Left ventricle myocardium superior (tissue), 1 donor: ENCODE measurements around the gene GLOD4. TPM values are rescaled to one million over a fixed set of nuclear protein-coding genes. Genes with fewer than 3 reads are reported as not detected.
"Not testable (repeated sequence)": the region's sequence is repeated elsewhere in the genome, so short reads cannot be mapped to it uniquely, and the experiment has no call there.

ENCODE experiments used
- ATAC-seq: fragments of 200-7000 bp; cut with Tn5 transposase; one replicate; pipeline ENCODE4 v1.9.1; 2020; ENCODE audit warnings: mild to moderate bottlenecking, moderate library complexity
- DNase-seq: peaks from one replicate; pipeline ENCODE4 v3.0.0-alpha.2; 2020
- intact Hi-C: fragments of 100-400 bp; cut with micrococcal nuclease; formaldehyde crosslinking; loops from one replicate; pipeline ENCODE4 v1.11.0; 2022
- total RNA-seq: library from RNA; stranded (reverse); fragmentation: NEBNext Ultra II Directional; extraction: Animal tissue kit (Norgen Biotek cat#: 25700); gene quantifications from one replicate; pipeline ENCODE4 v1.2.1, GENCODE V29; 2021
- donor health status: DM: no; HTN: yes; CAD: no; lungs with severe emphysema.

The GLOD4 gene
- total RNA-seq, 1 donor from 2014 or later, result 29.9 TPM

GRCh38 chr17:804541-805435, 22.7 kb upstream of the GLOD4 start:
- intact Hi-C loops, result no loop called here
- ATAC-seq (no peak), DNase-seq (no peak)

DNA sequence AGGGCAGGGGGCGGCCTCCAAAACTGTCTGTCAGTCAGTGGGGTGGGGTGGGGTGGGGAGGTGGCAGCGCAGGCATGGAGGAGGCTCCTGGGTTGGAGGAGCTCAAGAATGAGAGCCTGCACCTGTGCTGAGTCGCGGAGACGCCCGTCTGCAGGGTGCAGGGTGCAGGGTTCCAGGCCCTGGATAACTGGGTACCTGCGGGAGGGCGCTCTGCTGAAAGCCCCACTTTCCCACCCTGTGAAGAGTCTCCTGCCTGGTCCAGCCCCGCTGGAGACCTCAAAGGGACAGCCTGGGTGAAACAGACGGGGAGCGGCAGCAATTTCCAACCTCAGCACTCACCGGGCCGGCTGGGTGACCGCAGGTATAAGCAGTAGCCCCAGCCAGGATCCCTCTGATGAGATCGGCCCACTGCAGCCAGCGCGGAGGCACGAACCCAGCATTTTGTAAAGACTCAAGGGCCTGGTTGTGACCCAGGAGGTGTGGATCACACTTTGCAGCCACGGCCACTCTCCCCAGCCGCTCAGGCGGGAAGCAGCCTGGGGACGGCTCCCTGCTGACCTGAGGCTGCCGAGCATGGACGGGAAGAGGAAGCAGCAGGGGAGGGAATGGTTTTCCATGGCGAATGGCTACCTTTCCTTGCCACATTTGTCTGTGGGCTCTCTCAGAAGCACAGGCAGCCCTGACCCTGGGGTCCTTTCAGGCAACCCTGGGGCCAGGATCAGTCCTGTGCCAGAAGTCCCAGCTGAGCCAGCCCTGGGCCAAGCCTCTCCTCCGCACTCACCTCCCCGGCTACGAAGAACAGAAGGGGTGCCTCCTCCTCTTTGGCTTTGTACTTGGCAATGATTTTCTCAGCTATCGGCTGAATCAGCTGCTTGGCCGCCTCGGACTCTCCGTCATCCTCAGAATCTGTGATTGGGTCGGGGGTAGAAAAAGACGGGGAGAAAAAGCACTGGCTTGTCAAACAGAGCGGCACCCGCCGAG, 21.1 kb upstream of the GLOD4 start:
- intact Hi-C loops, result no loop called here
- ATAC-seq (no peak), DNase-seq (no peak)

DNA sequence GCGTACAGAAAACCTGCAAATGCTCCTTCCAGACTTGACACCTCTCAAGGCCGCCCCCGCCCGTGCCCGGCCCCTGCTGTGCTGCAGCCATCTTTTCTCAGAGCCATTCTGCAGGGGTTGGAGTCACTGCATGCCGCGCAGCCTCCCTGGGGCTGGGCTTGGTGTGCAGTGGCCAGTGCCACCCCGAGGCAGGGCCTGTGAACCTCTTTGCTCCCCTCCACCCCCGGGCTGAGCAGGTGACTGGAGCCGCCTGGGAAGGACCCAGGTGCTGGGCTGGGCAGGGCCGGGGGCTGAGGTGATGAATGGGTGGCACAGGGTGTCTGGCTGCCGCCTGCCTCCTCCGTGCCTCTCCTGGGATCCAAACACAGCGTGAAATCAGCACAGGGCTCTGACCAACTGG, 20.4 kb upstream of the GLOD4 start:
- peak; percentile 20 for ATAC-seq

DNA sequence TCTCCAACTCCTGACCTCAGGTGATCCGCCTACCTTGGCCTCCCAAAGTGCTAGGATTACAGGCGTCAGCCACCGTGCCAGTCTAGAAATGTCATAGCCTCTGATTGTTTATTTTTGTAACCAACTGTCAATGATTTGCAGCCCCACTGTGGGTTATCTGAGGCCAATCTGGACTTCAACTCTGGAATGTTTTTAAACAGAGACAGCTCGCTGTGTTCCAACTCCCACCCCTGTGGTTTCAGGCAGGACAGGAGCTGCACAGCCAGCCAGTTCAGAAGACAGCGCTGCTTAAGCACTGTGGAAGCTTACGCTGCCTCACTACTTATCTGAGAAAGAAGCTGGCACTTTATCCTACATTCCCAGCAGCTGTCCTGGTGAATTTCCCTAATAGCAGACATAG, 19.6 kb upstream of the GLOD4 start:
- ATAC-seq, result no peak

More for the DNA sequence above, 20.4 kb upstream of the GLOD4 start:
- intact Hi-C loops, result no loop called here
- DNase-seq, result no peak

DNA sequence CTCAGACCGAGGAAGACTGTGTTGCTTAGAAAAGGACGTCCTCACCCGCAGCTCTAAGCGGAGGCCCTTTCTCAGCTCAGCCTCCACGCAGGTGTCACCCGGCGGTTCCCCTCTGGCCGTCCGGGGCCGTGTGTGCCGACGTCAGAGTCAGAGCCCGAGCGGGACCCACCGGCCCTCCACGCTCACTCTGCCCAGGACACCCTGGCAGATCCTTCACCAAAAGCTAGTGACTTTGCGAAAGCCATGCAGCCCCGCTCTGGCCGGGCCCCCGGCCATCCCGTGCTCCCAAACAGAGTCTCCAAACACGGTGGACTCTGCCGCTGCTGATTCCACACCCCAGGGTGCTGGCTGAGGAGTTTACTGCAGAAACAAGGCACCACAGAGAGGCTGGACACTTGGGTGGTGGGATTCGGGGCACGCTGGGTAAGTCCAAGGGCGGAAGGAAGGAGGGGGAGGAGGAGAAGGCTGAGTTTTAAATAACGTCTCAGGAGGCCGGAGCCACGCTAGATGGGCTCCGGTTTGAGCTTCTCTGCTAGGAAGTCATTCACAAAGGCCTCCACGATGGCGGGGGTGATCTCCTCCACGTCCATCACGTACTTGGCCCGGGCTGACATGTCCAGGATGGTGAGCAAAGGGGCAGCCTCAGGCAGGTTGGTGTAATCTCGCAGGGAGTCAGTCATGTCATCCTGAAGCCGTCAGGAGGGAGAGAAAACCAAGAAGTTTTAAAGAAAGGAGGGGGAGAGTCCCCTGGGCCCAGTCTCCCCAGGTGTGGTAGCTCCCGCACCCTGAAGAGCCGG, 18.6 kb upstream of the GLOD4 start:
- intact Hi-C loops, result no loop called here
- DNase-seq (no peak), ATAC-seq (no peak)

More for the DNA sequence above, 19.6 kb upstream of the GLOD4 start:
- DNase-seq, result no peak
- intact Hi-C loops, result no loop called here

GRCh38 chr17:799261-799660, 17.2 kb upstream of the GLOD4 start:
- DNase-seq (no peak), ATAC-seq (no peak)
- intact Hi-C loops, result loop anchor here (10.0 kb wide), 1 partner anchor 246 kb away; no protein-coding TSS in a partner anchor

DNA sequence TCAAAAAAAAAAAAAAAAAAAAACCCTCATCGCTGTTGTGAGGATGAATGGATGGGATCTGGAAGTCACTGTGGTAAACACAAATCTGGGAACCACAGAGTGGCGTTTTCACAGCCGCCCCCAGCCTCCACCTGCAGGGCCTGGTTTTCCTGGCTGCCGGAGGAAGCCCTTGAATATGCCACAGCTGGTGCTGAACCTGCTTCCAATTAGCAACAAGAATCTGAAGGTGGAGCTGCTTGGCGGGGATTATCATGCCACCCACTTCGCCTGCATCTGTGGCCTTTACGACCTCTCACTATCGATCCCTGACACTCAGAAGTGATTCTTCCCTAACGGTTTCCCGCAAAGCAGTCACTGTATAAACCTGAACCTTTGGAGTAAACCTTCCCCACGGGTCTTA, 16.2 kb upstream of the GLOD4 start:
- ATAC-seq, result no peak
- intact Hi-C loops, result loop anchor here (10.0 kb wide), 1 partner anchor 247 kb away; no protein-coding TSS in a partner anchor

DNA sequence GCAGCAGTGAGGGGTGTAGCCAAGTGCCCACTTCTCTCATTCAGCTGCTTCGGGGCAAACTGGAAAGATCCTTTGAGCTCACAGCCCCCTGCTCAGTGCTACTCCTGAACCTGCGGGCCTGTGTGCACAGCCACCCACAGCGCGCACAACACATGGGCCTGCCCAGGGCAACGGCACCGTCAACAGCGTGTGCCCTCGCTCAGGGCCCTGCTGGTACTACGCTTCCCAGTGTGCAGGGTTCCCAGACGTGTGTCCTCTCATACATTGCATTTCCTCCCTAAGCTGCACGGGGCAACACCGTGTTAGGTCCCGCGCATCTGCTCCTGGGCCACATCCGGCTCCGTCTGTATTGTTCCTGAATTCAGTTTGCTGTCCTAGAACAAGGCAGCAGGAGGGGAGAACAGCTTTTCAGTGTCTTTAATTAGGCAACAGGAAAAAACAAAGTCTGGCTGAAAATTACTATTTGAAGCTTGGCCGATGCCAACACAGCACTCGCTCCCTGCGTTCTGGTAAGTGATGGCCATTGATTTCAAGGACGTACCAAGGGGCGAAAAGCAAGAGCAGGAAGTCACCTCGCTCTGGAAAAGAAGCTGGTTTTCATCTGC, 15.3 kb upstream of the GLOD4 start:
- DNase-seq (no peak), ATAC-seq (no peak)
- intact Hi-C loops, result loop anchor here (10.0 kb wide), 1 partner anchor 247 kb away; no protein-coding TSS in a partner anchor

More for the DNA sequence above, 16.2 kb upstream of the GLOD4 start:
- DNase-seq, result no peak

DNA sequence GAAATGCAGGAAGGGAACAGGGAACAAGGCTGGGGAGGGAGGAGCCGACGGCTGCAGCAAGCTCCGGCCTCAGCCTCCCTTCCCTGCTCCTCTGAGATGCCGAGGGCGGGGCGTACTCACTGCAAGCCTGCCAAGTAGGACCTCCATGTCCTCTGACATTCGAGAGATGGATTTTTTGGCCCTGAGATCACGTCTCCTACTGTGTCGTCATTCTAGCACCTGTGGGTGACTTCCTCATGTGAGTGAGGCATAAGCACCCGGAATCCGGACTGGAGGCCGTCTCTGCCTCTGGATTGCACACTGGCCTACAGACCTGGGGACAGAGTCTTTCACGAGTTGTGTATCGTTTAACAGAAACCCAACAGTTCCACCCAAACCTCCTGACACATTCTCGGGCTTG, 14.5 kb upstream of the GLOD4 start:
- ATAC-seq, result no peak
- intact Hi-C loops, result loop anchor here (10.0 kb wide), 1 partner anchor 248 kb away; no protein-coding TSS in a partner anchor
- no peak for DNase-seq

GRCh38 chr17:795721-796120, 13.6 kb upstream of the GLOD4 start:
- no peak for ATAC-seq
- no peak for DNase-seq
- intact Hi-C loops, result loop anchor here (10.0 kb wide), 1 partner anchor 249 kb away; no protein-coding TSS in a partner anchor

- peak; percentile 35 for DNase-seq
- intact Hi-C loops, result loop anchor here (10.0 kb wide), 1 partner anchor 250 kb away; no protein-coding TSS in a partner anchor
- ATAC-seq, result peak; percentile 2
Observed at GRCh38 chr17:795276-795675, 13.2 kb upstream of the GLOD4 start.

DNA sequence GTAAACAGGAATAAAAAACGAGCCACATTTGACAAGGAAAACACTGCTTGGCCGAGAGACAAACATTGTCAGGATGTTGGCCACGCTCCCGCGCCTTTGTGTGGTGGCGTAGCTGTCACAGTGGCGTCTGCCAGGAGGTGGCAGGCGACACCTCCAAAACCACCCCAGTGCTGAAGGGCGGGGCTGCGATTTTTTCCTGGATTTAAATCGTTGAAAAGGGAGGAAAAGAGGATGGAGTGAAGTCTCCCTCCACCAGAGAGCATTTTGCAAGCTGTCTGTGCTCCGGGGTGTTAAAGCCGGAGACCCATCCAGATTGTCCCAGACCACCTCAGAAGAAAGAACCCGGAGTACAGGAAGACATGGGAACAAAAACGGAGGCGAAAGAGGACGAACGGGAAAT, 12.8 kb upstream of the GLOD4 start:
- intact Hi-C loops, result loop anchor here (5.0 to 10.0 kb wide), 2 partner anchors 187 to 250 kb away; no protein-coding TSS in a partner anchor
- DNase-seq, result peak; percentile 92
- ATAC-seq, result peak; percentile 83

- intact Hi-C loops, result loop anchor here (5.0 to 10.0 kb wide), 2 partner anchors 190 to 253 kb away; no protein-coding TSS in a partner anchor
- ATAC-seq (no peak), DNase-seq (no peak)
Observed at GRCh38 chr17:792277-792676, 10.2 kb upstream of the GLOD4 start.

DNA sequence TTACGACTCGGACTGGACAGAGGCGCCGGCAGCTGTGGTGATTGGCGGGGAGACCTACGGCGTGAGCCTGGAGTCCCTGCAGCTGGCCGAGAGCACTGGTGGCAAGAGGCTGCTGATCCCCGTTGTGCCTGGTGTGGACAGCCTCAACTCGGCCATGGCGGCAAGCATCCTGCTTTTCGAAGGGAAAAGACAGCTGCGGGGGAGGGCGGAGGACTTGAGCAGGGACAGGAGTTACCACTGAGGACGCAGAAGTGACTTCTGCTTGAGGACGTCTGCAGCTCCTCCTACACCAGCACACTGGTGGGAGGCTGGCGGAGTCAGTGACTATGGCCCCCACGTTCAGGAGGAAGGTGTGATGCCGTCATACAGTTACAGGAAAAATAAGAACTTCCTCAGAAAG, 9.7 kb upstream of the GLOD4 start:
- ATAC-seq (no peak), DNase-seq (no peak)
- intact Hi-C loops, result loop anchor here (5.0 to 10.0 kb wide), 2 partner anchors 190 to 253 kb away; no protein-coding TSS in a partner anchor

DNA sequence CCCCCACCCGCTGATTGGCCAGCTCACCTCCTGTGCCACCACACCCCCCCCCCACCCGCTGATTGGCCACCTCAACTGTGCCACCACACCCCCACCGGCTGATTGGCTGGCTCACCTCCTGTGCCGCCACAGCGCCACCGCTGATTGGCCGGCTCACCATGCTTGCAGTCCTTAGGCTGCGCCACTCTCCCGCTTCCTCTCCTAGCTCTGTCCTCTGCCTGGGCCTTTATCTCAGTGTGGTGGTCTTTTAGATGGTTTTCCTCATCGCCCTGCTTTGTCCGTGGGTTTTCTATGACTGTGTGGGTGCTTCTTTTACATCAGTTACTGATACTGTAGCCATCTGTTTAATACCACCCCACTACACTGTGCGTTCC, 8.8 kb upstream of the GLOD4 start:
- peak; percentile 56 for DNase-seq
- intact Hi-C loops, result loop anchor here (5.0 to 10.0 kb wide), 2 partner anchors 191 to 254 kb away; no protein-coding TSS in a partner anchor
- ATAC-seq, result not testable (repeated sequence)

DNA sequence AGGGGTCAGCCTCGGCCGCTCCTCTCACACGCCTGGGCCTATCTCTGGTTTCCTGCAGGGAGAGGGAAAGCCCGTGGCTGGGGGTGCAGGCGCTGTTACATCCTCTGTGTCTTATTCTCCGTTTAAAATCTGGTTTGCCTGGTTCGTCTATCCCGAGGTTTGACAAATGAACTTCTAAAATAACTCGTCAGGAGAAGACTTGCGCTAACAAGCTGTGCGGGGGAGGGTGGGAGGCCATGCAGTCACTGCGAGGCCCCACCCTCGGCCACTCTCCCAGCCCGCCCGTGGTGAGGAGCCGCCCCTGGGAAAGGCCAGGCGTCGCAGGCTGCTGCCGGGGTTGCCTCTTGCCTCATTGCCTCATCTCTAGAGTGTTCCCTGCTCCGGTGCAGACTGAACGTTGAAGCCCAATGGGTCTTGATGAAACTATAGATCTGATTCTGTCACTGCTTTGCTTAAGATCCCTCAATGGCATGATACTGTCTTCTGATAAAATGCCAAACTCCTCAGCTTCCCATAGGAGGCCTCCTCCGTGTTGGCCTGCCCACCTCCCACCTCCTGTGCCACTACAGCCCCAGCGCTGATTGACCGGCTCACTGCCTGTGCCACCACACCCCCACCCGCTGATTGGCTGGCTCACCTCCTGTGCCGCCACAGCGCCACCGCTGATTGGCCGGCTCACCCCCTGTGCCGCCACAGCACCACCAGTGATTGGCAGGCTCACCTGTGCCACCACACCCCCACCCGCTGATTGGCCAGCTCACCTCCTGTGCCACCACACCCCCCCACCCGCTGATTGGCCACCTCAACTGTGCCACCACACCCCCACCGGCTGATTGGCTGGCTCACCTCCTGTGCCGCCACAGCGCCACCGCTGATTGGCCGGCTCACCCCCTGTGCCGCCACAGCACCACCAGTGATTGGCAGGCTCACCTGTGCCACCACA, 8.1 kb upstream of the GLOD4 start:
- intact Hi-C loops, result loop anchor here (5.0 to 10.0 kb wide), 2 partner anchors 192 to 255 kb away; no protein-coding TSS in a partner anchor
- peak; percentile 66 for DNase-seq
- ATAC-seq, result peak; percentile 57
